Measurements from ENCODE around the gene PIGP.
A peak's percentile ranks its signal among the peaks of the same experiment; 100 is the strongest.
"Not testable (repeated sequence)": the region's sequence is repeated elsewhere in the genome, so short reads cannot be mapped to it uniquely, and the experiment has no call there.

PIGP gene

GRCh38 chr21:37076087-37076850 is 3.4 kb upstream of the PIGP start:
- no peak for FAIRE-seq
- no peak for DNase-seq (ENCODE audit: low spot score)

- FAIRE-seq, result no peak
- no peak for DNase-seq (ENCODE audit: low spot score)
These were observed 2.4 kb upstream of the PIGP start for GRCh38 chr21:37075214-37075770.

- FAIRE-seq (no peak), DNase-seq (ENCODE audit: low spot score) (no peak)
These were observed 1.7 kb upstream of the PIGP start for GRCh38 chr21:37074546-37074945.

GRCh38 chr21:37074197-37074510 is 1.3 kb upstream of the PIGP start:
- FAIRE-seq (no peak), DNase-seq (ENCODE audit: low spot score) (no peak)

- FAIRE-seq (no peak), DNase-seq (ENCODE audit: low spot score) (no peak)
These were observed 736 bp upstream of the PIGP start for GRCh38 chr21:37073417-37074196.

- FAIRE-seq, result no peak
These were observed 440 bp downstream of the PIGP start for GRCh38 chr21:37072274-37072987.

GRCh38 chr21:37071561-37072273 is 1.2 kb downstream of the PIGP start:
- DNase-seq (ENCODE audit: low spot score), result no peak

More at GRCh38 chr21:37072274-37072987, 440 bp downstream of the PIGP start:
- DNase-seq (ENCODE audit: low spot score), result peak; percentile 14

GRCh38 chr21:37065561-37066177 is 7.2 kb downstream of the PIGP start:
- DNase-seq (ENCODE audit: low spot score) (no peak), FAIRE-seq (no peak)

More at GRCh38 chr21:37071561-37072273, 1.2 kb downstream of the PIGP start:
- FAIRE-seq, result no peak

GRCh38 chr21:37064841-37065240 is 8.0 kb downstream of the PIGP start:
- DNase-seq (ENCODE audit: low spot score), result no peak
- FAIRE-seq, result no peak

GRCh38 chr21:37063433-37063832 is 9.4 kb downstream of the PIGP start:
- FAIRE-seq, result no peak

GRCh38 chr21:37062593-37062935 is 10.3 kb downstream of the PIGP start:
- no peak for DNase-seq (ENCODE audit: low spot score)
- no peak for FAIRE-seq

More at GRCh38 chr21:37063433-37063832, 9.4 kb downstream of the PIGP start:
- DNase-seq (ENCODE audit: low spot score), result no peak

GRCh38 chr21:37061926-37062592 is 10.8 kb downstream of the PIGP start:
- peak; percentile 30 for DNase-seq (ENCODE audit: low spot score)
- FAIRE-seq, result no peak

- no peak for FAIRE-seq
- DNase-seq (ENCODE audit: low spot score), result peak; percentile 67
These were observed 12.6 kb downstream of the PIGP start for GRCh38 chr21:37060296-37060695.

GRCh38 chr21:37059181-37059580 is 13.7 kb downstream of the PIGP start:
- DNase-seq (ENCODE audit: low spot score) (no peak), FAIRE-seq (no peak)

GRCh38 chr21:37058261-37058660 is 14.6 kb downstream of the PIGP start:
- FAIRE-seq (no peak), DNase-seq (ENCODE audit: low spot score) (no peak)

- FAIRE-seq (no peak), DNase-seq (ENCODE audit: low spot score) (no peak)
These were observed 15.3 kb downstream of the PIGP start for GRCh38 chr21:37057614-37058013.

- DNase-seq (ENCODE audit: low spot score), result no peak
- FAIRE-seq, result no peak
These were observed 17.5 kb downstream of the PIGP start for GRCh38 chr21:37055271-37055855.

- FAIRE-seq; DNase-seq (ENCODE audit: low spot score): not testable (repeated sequence)
These were observed 23.1 kb downstream of the PIGP start for GRCh38 chr21:37049741-37050140.

- FAIRE-seq, result no peak
- no peak for DNase-seq (ENCODE audit: low spot score)
These were observed 25.8 kb downstream of the PIGP start for GRCh38 chr21:37047079-37047478.

GRCh38 chr21:37045556-37045955 is 27.3 kb downstream of the PIGP start:
- FAIRE-seq, result no peak
- DNase-seq (ENCODE audit: low spot score), result no peak
